GM12801 (cell line): ENCODE measurements around the gene UBL3.

ENCODE experiments used
- CTCF ChIP-seq: IDR thresholded peaks from one replicate; pipeline ENCODE4 v1.5.1; 2011; ENCODE audit warnings: control low read depth; ENCODE audit not compliant: insufficient read length; ENCODE audit errors: extremely low read depth

The UBL3 gene, protein sequence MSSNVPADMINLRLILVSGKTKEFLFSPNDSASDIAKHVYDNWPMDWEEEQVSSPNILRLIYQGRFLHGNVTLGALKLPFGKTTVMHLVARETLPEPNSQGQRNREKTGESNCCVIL

DNA sequence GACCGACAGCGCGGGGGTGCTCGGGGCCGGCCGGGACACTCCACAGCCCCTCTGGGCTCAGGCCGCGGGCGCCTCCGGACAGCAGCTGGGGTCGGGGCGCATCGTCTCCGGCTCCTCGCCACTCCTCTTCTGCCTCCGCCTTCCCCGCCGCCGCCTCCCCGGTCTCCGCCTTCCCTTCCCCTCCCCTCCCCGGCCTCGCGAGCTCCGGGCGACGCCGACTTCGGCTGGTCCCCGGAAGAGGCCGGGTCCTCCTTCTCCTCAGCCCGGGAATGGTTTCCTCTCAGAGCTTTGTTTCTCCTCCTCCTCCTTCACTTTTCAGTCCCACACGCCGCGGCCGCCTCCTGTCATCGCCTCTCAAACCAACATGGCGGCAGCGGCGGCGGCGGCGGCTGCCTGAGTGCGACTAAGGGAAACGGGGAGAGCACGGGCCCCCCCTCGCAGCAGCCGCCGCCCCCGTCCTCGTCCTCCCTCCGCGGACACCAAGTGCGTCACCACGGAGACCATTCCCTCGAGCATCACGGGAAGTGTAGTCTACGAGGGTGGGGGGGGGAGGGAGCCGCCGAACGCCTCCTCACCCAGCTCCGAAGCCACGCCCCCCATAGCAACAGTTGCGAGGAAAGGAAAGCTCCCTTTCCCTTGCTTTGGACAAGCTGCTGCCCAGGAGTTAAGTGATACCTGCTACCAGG, at the start of gene UBL3:
UBL3 (minus strand) TSS at position 405 of the 686 bp plus-strand sequence. CDS start 1,079 bp downstream, outside the sequence.
- TF ChIP-seq CTCF = no peak

- no peak for TF ChIP-seq CTCF
These were observed 46.7 kb upstream of the UBL3 start for GRCh38 chr13:29897102-29897501.

DNA sequence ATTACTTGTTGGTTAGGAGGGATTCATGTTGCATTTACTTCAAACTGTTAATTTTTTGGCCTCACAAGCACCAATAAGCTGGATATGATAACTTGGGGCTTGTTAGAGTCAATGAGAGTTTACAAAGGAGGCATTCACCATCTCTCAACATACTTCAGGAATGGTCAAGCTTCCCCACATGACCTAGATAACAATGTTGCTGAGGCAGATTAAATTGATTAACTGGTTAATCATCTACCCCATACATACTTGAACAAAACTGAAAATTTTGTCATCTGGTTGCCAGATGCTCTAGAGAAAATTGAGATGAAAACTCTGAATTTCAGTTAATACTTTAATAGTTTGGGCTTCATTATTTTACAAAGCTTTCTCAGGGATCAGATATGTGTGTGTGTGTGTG, 43.0 kb upstream of the UBL3 start:
- TF ChIP-seq CTCF = no peak

GRCh38 chr13:29892151-29892550, 41.7 kb upstream of the UBL3 start:
- no peak for TF ChIP-seq CTCF

GRCh38 chr13:29889111-29889510, 38.7 kb upstream of the UBL3 start:
- no peak for TF ChIP-seq CTCF

DNA sequence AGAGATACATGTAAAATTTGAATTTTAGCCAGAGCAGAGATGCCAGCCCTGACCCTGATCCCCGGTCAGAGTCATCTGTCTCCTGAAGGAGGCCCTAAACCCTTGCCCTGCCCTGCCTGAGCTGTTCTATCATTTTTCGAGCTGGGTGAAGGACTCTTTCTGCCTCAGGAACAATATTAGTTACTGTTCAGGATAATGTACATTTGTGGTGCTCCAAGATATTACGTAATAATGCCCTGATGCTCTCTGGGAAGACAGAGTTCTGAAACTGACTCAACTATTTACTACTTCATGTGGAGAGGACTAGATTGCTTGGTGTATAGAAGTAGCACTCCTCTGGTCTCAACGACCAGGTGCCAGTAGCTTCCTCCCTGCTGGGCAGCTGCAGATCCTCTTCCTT, 37.9 kb upstream of the UBL3 start:
- no peak for TF ChIP-seq CTCF

GRCh38 chr13:29887686-29888085, 37.3 kb upstream of the UBL3 start:
- TF ChIP-seq CTCF = no peak
